NCI-H146 treated with DMSO at 0.1 percent for 48 hours (cell line): ENCODE measurements around the gene NFE2L2.
A peak's percentile ranks its signal among the peaks of the same experiment; 100 is the strongest.
"Not testable (repeated sequence)": the region's sequence is repeated elsewhere in the genome, so short reads cannot be mapped to it uniquely, and the experiment has no call there.

ENCODE experiments used
- DNase-seq: peaks from one replicate; lab custom pipeline; 2025; ENCODE audit not compliant: unreplicated experiment; lab: John Stamatoyannopoulos, UW

Gene NFE2L2

DNA sequence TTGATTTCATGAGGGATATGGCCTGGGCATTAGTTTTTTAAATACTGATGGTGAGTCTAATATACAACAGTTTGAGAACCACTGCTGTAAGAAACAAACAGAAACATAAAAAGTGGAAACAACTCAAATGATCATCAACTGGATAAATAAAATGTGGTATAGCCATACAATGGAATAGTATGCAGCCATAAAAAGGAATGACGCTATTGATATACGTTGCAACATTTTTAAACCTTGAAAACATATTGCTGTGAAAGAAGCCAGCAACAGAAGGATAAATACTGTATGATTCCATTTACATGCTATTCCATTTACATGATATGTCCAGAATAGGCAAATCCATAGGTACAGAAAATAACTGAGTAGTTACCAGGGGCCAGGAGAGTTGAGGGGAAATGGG, 6.5 kb downstream of the NFE2L2 start:
- no peak for DNase-seq

DNA sequence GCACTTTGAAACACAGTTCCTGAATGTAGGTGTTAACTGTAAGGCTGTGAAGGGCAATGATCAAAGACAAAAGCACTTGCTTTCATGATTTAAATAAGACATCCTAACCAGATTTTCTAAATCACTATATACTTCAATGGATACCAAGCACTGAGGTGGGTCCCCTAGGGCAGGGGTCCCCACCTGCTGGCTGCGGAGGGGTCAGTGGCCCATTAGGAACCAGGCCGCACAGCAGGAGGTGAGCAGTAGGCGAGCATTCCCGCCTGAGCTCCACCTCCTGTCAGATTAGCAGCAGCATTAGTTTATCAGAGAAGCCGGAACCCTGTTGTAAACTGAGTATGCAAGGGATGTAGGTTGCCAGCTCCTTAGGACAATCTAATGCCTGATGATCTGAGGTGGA, 7.1 kb downstream of the NFE2L2 start:
- DNase-seq: no peak

DNA sequence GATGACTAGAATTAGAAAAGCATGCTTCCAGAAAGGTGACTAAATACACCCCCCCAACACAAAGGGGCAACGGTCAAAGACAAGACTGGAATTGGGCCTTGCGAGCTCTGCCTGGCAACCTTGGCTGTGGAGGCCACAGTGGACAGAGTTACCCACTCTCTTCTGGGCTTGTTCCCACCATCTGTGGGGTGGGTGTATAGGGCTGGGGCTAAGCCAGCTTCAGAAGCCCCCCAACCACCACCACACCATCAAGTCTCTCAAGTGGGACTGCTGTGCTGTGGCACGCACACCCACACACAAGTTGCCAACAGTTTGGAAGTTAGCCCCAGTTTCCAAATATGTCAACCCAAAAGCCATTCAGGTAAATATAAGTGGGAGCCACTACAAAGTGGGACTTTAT, 7.8 kb downstream of the NFE2L2 start:
- no peak for DNase-seq

GRCh38 chr2:177256026-177256425, 8.5 kb downstream of the NFE2L2 start:
- DNase-seq: no peak

GRCh38 chr2:177255227-177255601, 9.3 kb downstream of the NFE2L2 start:
- DNase-seq: no peak

DNA sequence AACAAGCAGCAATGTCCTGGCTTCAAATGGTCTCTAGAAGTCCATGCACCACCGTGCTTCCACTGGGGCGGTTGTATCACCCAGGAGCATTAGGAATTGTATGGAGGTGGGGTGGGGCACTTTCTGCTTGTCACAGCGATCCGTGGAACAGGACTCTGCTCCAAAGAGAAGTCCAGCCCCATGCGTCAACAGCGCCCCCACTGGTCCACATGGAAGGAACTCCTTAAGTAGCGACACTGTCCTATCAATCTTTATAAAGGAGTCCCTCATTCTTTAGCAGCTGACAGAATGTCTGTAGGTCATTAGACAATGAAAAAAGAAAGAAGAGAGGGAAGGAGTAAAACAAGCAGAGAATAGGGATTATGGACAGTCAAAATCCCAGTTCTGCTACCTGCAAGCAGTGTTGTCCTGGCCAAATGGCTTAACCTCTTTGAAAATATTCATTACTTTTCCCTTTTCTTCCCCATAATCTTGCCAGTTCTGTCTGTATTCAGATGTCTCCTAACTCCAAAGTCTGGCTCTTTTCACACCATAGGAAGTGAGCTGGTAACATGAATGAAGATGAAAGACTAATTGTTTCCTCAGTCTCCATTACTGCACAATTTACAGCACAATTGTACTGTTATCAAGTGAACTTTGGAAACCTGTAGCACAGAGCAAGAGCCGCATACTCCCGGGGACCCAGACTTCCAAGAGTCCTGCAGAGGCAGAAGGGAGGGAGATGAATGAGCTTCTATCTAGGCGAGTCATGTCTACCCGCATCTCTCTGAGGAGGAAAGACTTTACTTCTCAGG, 9.9 kb downstream of the NFE2L2 start:
- peak; percentile 25 for DNase-seq

DNA sequence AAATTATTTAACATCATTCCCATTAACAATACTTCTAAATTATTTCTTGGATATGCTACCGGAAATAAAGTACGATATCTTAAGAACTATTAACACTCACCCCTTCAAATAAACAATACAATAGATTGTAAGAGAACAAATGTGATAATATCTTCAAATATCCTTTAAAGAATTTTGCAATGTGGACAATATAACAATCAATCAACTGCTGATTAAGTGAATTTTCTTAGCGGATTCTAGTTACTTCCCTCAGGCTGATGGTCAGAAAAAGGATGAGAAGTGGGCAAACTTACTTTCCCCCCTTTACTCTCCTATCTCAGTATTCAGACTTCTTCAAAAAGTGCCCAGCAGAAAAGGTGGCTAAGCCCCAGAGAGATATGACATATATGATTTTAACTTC, 10.8 kb downstream of the NFE2L2 start:
- DNase-seq: no peak

DNA sequence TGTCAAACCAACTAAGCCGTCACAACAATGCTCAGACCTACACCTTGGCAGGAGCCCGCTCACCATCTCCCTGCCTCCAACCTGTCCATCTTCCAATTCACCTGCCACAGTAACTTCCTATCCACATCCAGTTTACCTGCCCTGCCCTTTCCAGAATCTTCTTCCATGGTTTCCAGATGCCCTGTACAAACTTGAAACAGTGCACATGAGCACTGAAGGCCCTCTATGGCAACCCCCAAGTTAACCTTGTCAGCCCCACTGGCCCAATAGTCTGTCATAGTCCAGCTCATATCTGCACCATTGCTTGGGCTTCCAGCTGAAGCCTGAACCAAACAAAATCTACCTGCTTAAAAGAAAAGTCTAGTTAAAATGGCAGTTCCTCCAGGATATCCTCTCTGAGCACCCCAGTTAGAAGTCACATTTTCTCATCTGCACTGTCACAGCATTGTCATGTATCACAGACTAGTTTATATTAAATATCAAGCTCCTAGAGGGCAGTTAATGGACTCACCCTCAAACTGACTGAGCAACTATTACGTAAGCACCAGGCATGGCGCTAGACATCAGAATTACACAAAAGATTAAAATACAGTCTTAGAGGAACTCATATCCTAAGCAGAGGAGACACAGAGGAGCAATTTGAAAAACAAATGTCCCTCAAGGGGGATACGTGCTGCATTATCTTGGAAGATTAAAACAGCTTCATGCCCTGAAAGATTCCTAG, 11.6 kb downstream of the NFE2L2 start:
- DNase-seq: no peak

DNA sequence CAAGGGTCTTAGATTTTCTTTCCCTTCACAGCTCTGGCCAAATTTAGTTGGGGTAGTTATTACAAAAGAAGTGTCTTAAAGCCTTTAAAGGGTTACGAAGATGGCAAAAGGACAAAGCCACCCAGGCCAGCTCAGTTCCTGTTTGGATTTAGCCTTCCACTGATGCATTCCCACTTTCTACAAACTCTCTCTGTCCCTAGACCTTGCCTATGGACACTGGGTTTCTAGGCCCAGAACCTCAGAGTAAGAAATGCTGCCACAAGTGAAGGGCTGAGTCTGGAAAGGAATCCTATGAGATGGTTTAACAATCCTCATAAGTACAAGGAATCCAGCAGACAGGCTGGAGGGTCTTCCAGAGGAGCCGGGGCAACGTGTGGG, 13.4 kb downstream of the NFE2L2 start:
- no peak for DNase-seq

DNA sequence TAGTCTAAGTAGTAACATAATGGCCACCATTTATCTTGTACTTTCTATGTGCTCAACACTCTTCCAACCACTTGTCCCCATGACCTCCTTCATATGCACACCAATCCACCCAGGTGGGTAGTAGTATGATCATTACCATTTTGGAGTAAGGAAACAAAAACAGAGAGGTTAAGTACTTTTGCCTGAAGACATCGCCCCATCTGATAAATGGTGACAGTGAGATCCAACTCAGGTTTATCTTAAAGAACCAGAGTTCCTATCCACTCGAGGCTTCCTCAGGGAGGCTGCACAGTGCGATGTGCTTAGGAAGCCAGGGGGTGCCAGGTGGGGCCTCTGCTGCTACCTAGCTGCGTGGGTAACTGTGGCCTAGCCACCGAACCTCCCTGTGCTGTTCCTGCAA, 14.1 kb downstream of the NFE2L2 start:
- DNase-seq: no peak

GRCh38 chr2:177249038-177249437, 15.5 kb downstream of the NFE2L2 start:
- no peak for DNase-seq

GRCh38 chr2:177247693-177248262, 16.7 kb downstream of the NFE2L2 start:
- no peak for DNase-seq

- DNase-seq: not testable (repeated sequence)
These were observed 17.9 kb downstream of the NFE2L2 start for GRCh38 chr2:177246523-177247030.

DNA sequence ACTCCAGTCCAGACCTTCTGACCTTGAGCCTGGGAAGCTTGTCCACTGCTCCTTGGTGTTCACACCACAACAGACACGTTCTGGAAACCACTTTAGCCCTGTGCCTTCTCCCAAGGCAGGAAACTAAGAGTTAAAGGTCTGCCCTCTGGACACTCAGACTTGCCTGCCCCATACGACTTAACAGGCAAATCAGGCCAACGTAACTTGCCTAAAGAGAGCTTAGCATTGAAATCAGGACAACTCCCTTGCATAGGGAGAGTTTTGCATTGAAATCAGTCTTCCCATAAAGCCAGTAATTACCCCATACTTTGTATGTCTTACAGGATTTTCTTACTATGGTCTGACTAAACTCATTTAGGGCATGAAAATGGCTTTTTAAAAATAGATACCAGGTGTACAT, 18.5 kb downstream of the NFE2L2 start:
- DNase-seq: no peak

DNA sequence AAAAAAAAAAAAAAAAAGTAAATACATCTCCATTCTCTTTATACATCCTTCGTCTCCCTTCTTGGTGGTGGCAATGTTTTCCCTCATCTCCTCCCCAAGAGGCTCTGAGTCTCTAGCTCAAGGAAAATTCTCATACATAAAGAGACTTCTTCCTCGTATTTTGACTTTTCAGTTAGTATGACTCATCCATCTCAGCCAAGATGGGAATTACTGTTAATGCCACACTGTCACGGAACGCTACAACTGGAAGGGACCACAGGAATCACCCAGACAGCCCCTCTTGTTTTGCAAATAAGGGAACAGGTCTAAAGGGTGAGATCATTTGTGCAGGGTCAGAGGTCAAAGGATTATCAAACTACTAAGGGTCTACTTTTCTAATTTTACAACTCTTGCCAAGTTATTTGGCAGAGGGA, 19.5 kb downstream of the NFE2L2 start:
- no peak for DNase-seq

- no peak for DNase-seq
These were observed 20.2 kb downstream of the NFE2L2 start for GRCh38 chr2:177244244-177244771.

- no peak for DNase-seq
These were observed 21.1 kb downstream of the NFE2L2 start for GRCh38 chr2:177243476-177243875.

GRCh38 chr2:177243073-177243472, 21.5 kb downstream of the NFE2L2 start:
- DNase-seq: no peak

- no peak for DNase-seq
These were observed 22.2 kb downstream of the NFE2L2 start for GRCh38 chr2:177242121-177242987.

- no peak for DNase-seq
These were observed 22.8 kb downstream of the NFE2L2 start for GRCh38 chr2:177241711-177242120.
